ENCODE measurements around the gene NAMPT.

The NAMPT gene

DNA sequence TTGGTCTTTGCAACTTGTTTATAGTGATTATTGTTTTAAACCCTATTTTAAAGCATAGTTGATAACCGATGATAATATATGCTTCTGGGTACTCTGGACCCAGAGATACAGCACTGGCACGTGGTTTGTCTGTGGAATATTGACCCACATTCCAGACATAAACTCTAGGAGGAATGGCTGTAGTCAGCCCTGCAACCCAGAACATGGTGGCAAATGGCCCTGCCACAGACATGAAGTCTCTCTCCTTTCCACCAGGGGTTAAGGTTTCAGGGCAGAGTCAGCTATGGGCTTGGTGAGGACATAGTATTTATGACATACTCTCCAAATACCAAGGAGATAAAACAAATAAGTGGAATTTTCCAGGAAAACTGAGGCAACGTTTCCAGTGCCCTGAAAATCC lies 83.6 kb downstream of the NAMPT start:
- no peak overlapping the region for H3K4me3 ChIP-seq (ENCODE audit: low read depth, low read length)
- no peak for DNase-seq (ENCODE audit: low read depth, low spot score)
- CTCF ChIA-PET: interaction anchor here (1.1 to 1.9 kb wide), 2 partner anchors 261 to 535 kb away, joined by 3 to 7 read pairs; no protein-coding TSS in a partner anchor
- TF ChIP-seq, protein P1, sequence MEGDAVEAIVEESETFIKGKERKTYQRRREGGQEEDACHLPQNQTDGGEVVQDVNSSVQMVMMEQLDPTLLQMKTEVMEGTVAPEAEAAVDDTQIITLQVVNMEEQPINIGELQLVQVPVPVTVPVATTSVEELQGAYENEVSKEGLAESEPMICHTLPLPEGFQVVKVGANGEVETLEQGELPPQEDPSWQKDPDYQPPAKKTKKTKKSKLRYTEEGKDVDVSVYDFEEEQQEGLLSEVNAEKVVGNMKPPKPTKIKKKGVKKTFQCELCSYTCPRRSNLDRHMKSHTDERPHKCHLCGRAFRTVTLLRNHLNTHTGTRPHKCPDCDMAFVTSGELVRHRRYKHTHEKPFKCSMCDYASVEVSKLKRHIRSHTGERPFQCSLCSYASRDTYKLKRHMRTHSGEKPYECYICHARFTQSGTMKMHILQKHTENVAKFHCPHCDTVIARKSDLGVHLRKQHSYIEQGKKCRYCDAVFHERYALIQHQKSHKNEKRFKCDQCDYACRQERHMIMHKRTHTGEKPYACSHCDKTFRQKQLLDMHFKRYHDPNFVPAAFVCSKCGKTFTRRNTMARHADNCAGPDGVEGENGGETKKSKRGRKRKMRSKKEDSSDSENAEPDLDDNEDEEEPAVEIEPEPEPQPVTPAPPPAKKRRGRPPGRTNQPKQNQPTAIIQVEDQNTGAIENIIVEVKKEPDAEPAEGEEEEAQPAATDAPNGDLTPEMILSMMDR (IDR thresholded peaks at IDR 0.05; ENCODE audit: insufficient read depth, low read length, missing control alignments): no peak
- POLR2A ChIA-PET: no interaction called here

DNA sequence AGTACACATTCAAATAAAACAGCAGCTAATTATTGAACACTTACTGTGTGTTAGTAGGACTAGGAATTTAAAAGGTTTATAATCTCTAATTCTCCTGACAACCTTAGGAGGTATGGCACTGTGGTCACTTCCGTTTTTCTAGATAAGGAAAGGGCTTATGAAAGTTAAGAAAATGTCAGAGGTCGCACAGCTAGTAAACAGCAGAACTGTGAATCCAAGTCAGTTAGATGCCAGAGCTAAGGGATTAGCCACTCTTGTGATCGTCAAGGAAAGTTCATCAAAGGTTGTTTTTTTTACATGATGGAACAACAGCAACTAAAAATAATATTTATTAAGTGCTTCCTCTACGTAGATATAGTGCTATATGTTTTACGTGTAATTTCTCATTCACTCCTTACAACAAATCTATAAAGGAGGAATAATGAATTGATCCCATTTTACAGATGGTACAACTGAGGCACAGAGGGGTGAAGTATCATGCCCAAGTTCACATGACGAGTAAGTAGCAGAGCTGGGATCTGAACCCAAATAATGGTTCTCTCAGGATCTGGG lies 84.9 kb downstream of the NAMPT start:
- no peak overlapping the region for H3K4me3 ChIP-seq (ENCODE audit: low read depth, low read length)
- TF ChIP-seq, protein P1 (IDR thresholded peaks at IDR 0.05; ENCODE audit: insufficient read depth, low read length, missing control alignments): no peak
- CTCF ChIA-PET: interaction anchor here (0.7 to 1.9 kb wide), 2 partner anchors 22 to 263 kb away, joined by 3 to 7 read pairs; no protein-coding TSS in a partner anchor
- POLR2A ChIA-PET: interaction anchor here (0.6 kb wide), 1 partner anchor 86 kb away, joined by 3 read pairs; no protein-coding TSS in a partner anchor
- DNase-seq (ENCODE audit: low read depth, low spot score): no peak

DNA sequence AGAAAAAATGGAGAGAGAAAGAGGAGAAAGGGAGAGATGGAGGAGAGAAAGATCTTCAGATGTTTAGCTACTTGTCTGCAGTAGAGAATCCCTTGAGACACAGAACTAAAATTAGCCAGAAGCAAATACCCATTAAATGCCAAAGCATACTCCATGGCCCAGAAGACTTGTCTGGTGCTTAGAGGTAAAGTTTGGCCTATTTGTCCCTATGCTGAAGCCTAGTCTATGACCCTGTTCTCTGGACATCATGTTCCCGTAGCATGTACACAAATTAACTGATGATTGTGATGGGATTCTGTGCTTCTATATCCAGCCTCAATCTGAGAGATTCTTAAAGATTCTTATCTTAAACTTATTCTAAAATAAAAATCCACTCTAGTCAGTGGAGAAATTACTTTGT lies 85.8 kb downstream of the NAMPT start:
- ChIA-PET CTCF (interaction anchor here (1.9 kb wide), 1 partner anchor 263 kb away, joined by 7 read pairs; no protein-coding TSS in a partner anchor), POLR2A (no interaction called here)
- no peak for DNase-seq (ENCODE audit: low read depth, low spot score)
- no peak overlapping the region for H3K4me3 ChIP-seq (ENCODE audit: low read depth, low read length)
- TF ChIP-seq, protein P1 (IDR thresholded peaks at IDR 0.05; ENCODE audit: insufficient read depth, low read length, missing control alignments): no peak
